ENCODE results near the gene MCUB. TPM values are rescaled to one million over a fixed set of nuclear protein-coding genes. Genes with fewer than 3 reads are reported as not detected.
"Not testable (repeated sequence)": the region's sequence is repeated elsewhere in the genome, so short reads cannot be mapped to it uniquely, and the experiment has no call there.

MCUB gene
- total RNA-seq, 1 donor from 2014 or later: 5.7 TPM

- Histone ChIP-seq H3K27me3 (ENCODE audit: control insufficient read depth in 3 of 3, insufficient read depth in 3 of 3, low read length in 3 of 3) (no peaks in the 10 kb centered on the region), H3K4me3 (ENCODE audit: low read length in 3 of 3) (no peak overlapping the region), H3K36me3 (ENCODE audit: control insufficient read depth in 3 of 3, insufficient read depth in 3 of 3, low read length in 3 of 3) (peaks cover 0 to 2% (median 0%) of the 10 kb centered on the region in 3 donors)
Observed at GRCh38 chr4:109672169-109672930, 112.3 kb downstream of the MCUB start.

GRCh38 chr4:109673303-109673702 lies 113.3 kb downstream of the MCUB start:
- no peak overlapping the region for H3K27ac ChIP-seq (ENCODE audit: low read depth, low read length)
- no peak overlapping the region for H3K4me3 ChIP-seq (ENCODE audit: low read length in 3 of 3)

More at GRCh38 chr4:109672169-109672930, 112.3 kb downstream of the MCUB start:
- Histone ChIP-seq H3K9me3 (ENCODE audit: control insufficient read depth in 3 of 3, low read length in 3 of 3) (no peaks in the 10 kb centered on the region), H3K9ac (ENCODE audit: low read depth in 1 of 3, low read length in 3 of 3) (no peak overlapping the region), H3K27ac (ENCODE audit: low read depth, low read length) (no peak overlapping the region), H3K4me1 (ENCODE audit: control insufficient read depth in 3 of 3, insufficient read depth in 3 of 3, low read length in 3 of 3) (no peaks in the 10 kb centered on the region)

GRCh38 chr4:109675181-109675580 lies 115.1 kb downstream of the MCUB start:
- Histone ChIP-seq H3K27me3 (ENCODE audit: control insufficient read depth in 3 of 3, insufficient read depth in 3 of 3, low read length in 3 of 3) (no peaks in the 10 kb centered on the region), H3K9me3 (ENCODE audit: control insufficient read depth in 3 of 3, low read length in 3 of 3) (no peaks in the 10 kb centered on the region), H3K9ac (ENCODE audit: low read depth in 1 of 3, low read length in 3 of 3) (no peak overlapping the region), H3K36me3 (ENCODE audit: control insufficient read depth in 3 of 3, insufficient read depth in 3 of 3, low read length in 3 of 3) (peaks cover 0 to 2% (median 0%) of the 10 kb centered on the region in 3 donors), H3K4me1 (ENCODE audit: control insufficient read depth in 3 of 3, insufficient read depth in 3 of 3, low read length in 3 of 3) (no peaks in the 10 kb centered on the region), H3K27ac (ENCODE audit: low read depth, low read length) (no peak overlapping the region), H3K4me3 (ENCODE audit: low read length in 3 of 3) (no peak overlapping the region)

More at GRCh38 chr4:109673303-109673702, 113.3 kb downstream of the MCUB start:
- peaks cover 0 to 2% (median 0%) of the 10 kb centered on the region in 3 donors for H3K36me3 ChIP-seq (ENCODE audit: control insufficient read depth in 3 of 3, insufficient read depth in 3 of 3, low read length in 3 of 3)
- H3K9ac ChIP-seq (ENCODE audit: low read depth in 1 of 3, low read length in 3 of 3): no peak overlapping the region
- no peaks in the 10 kb centered on the region for H3K27me3 ChIP-seq (ENCODE audit: control insufficient read depth in 3 of 3, insufficient read depth in 3 of 3, low read length in 3 of 3)
- H3K9me3 ChIP-seq (ENCODE audit: control insufficient read depth in 3 of 3, low read length in 3 of 3): no peaks in the 10 kb centered on the region
- H3K4me1 ChIP-seq (ENCODE audit: control insufficient read depth in 3 of 3, insufficient read depth in 3 of 3, low read length in 3 of 3): no peaks in the 10 kb centered on the region

- no peak overlapping the region for H3K4me3 ChIP-seq (ENCODE audit: low read length in 3 of 3)
Observed at GRCh38 chr4:109675843-109676242, 115.8 kb downstream of the MCUB start.

GRCh38 chr4:109676886-109677285 lies 116.8 kb downstream of the MCUB start:
- H3K27me3 ChIP-seq (ENCODE audit: control insufficient read depth in 3 of 3, insufficient read depth in 3 of 3, low read length in 3 of 3): no peaks in the 10 kb centered on the region
- no peak overlapping the region for H3K9ac ChIP-seq (ENCODE audit: low read depth in 1 of 3, low read length in 3 of 3)
- H3K36me3 ChIP-seq (ENCODE audit: control insufficient read depth in 3 of 3, insufficient read depth in 3 of 3, low read length in 3 of 3): no peaks in the 10 kb centered on the region
- H3K4me1 ChIP-seq (ENCODE audit: control insufficient read depth in 3 of 3, insufficient read depth in 3 of 3, low read length in 3 of 3): no peaks in the 10 kb centered on the region
- no peak overlapping the region for H3K27ac ChIP-seq (ENCODE audit: low read depth, low read length)
- H3K4me3 ChIP-seq (ENCODE audit: low read length in 3 of 3): no peak overlapping the region
- H3K9me3 ChIP-seq (ENCODE audit: control insufficient read depth in 3 of 3, low read length in 3 of 3): no peaks in the 10 kb centered on the region

More at GRCh38 chr4:109675843-109676242, 115.8 kb downstream of the MCUB start:
- Histone ChIP-seq H3K27me3 (ENCODE audit: control insufficient read depth in 3 of 3, insufficient read depth in 3 of 3, low read length in 3 of 3) (no peaks in the 10 kb centered on the region), H3K4me1 (ENCODE audit: control insufficient read depth in 3 of 3, insufficient read depth in 3 of 3, low read length in 3 of 3) (no peaks in the 10 kb centered on the region), H3K27ac (ENCODE audit: low read depth, low read length) (no peak overlapping the region), H3K9ac (ENCODE audit: low read depth in 1 of 3, low read length in 3 of 3) (no peak overlapping the region), H3K9me3 (ENCODE audit: control insufficient read depth in 3 of 3, low read length in 3 of 3) (no peaks in the 10 kb centered on the region), H3K36me3 (ENCODE audit: control insufficient read depth in 3 of 3, insufficient read depth in 3 of 3, low read length in 3 of 3) (no peaks in the 10 kb centered on the region)

GRCh38 chr4:109678472-109678871 lies 118.4 kb downstream of the MCUB start:
- H3K9me3 ChIP-seq (ENCODE audit: control insufficient read depth in 3 of 3, low read length in 3 of 3); H3K4me3 ChIP-seq (ENCODE audit: low read length in 3 of 3); H3K27me3 ChIP-seq (ENCODE audit: control insufficient read depth in 3 of 3, insufficient read depth in 3 of 3, low read length in 3 of 3); H3K27ac ChIP-seq (ENCODE audit: low read depth, low read length); H3K9ac ChIP-seq (ENCODE audit: low read depth in 1 of 3, low read length in 3 of 3); H3K4me1 ChIP-seq (ENCODE audit: control insufficient read depth in 3 of 3, insufficient read depth in 3 of 3, low read length in 3 of 3); H3K36me3 ChIP-seq (ENCODE audit: control insufficient read depth in 3 of 3, insufficient read depth in 3 of 3, low read length in 3 of 3): not testable (repeated sequence)

- not testable (repeated sequence) for H3K36me3 ChIP-seq (ENCODE audit: control insufficient read depth in 3 of 3, insufficient read depth in 3 of 3, low read length in 3 of 3); H3K4me1 ChIP-seq (ENCODE audit: control insufficient read depth in 3 of 3, insufficient read depth in 3 of 3, low read length in 3 of 3); H3K9me3 ChIP-seq (ENCODE audit: control insufficient read depth in 3 of 3, low read length in 3 of 3); H3K27ac ChIP-seq (ENCODE audit: low read depth, low read length); H3K27me3 ChIP-seq (ENCODE audit: control insufficient read depth in 3 of 3, insufficient read depth in 3 of 3, low read length in 3 of 3); H3K4me3 ChIP-seq (ENCODE audit: low read length in 3 of 3); H3K9ac ChIP-seq (ENCODE audit: low read depth in 1 of 3, low read length in 3 of 3)
Observed at GRCh38 chr4:109678925-109679324, 118.9 kb downstream of the MCUB start.

- Histone ChIP-seq H3K9ac (ENCODE audit: low read depth in 1 of 3, low read length in 3 of 3) (no peak overlapping the region), H3K27me3 (ENCODE audit: control insufficient read depth in 3 of 3, insufficient read depth in 3 of 3, low read length in 3 of 3) (no peaks in the 10 kb centered on the region), H3K27ac (ENCODE audit: low read depth, low read length) (no peak overlapping the region), H3K36me3 (ENCODE audit: control insufficient read depth in 3 of 3, insufficient read depth in 3 of 3, low read length in 3 of 3) (peaks cover 0 to 5% (median 4%) of the 10 kb centered on the region in 3 donors), H3K4me3 (ENCODE audit: low read length in 3 of 3) (no peak overlapping the region), H3K9me3 (ENCODE audit: control insufficient read depth in 3 of 3, low read length in 3 of 3) (no peaks in the 10 kb centered on the region), H3K4me1 (ENCODE audit: control insufficient read depth in 3 of 3, insufficient read depth in 3 of 3, low read length in 3 of 3) (no peaks in the 10 kb centered on the region)
Observed at GRCh38 chr4:109682875-109683274, 122.8 kb downstream of the MCUB start.

GRCh38 chr4:109683621-109684253 lies 123.7 kb downstream of the MCUB start:
- no peaks in the 10 kb centered on the region for H3K4me1 ChIP-seq (ENCODE audit: control insufficient read depth in 3 of 3, insufficient read depth in 3 of 3, low read length in 3 of 3)
- no peaks in the 10 kb centered on the region for H3K27me3 ChIP-seq (ENCODE audit: control insufficient read depth in 3 of 3, insufficient read depth in 3 of 3, low read length in 3 of 3)
- peaks cover 0 to 6% (median 5%) of the 10 kb centered on the region in 3 donors for H3K36me3 ChIP-seq (ENCODE audit: control insufficient read depth in 3 of 3, insufficient read depth in 3 of 3, low read length in 3 of 3)
- no peak overlapping the region for H3K4me3 ChIP-seq (ENCODE audit: low read length in 3 of 3)
- no peak overlapping the region for H3K9ac ChIP-seq (ENCODE audit: low read depth in 1 of 3, low read length in 3 of 3)
- H3K27ac ChIP-seq (ENCODE audit: low read depth, low read length): no peak overlapping the region
- H3K9me3 ChIP-seq (ENCODE audit: control insufficient read depth in 3 of 3, low read length in 3 of 3): no peaks in the 10 kb centered on the region

GRCh38 chr4:109684727-109685126 lies 124.7 kb downstream of the MCUB start:
- peaks cover 0 to 9% (median 6%) of the 10 kb centered on the region in 3 donors for H3K36me3 ChIP-seq (ENCODE audit: control insufficient read depth in 3 of 3, insufficient read depth in 3 of 3, low read length in 3 of 3)
- H3K4me3 ChIP-seq (ENCODE audit: low read length in 3 of 3): no peak overlapping the region
- H3K4me1 ChIP-seq (ENCODE audit: control insufficient read depth in 3 of 3, insufficient read depth in 3 of 3, low read length in 3 of 3): no peaks in the 10 kb centered on the region
- no peak overlapping the region for H3K27ac ChIP-seq (ENCODE audit: low read depth, low read length)
- no peak overlapping the region for H3K9ac ChIP-seq (ENCODE audit: low read depth in 1 of 3, low read length in 3 of 3)
- no peaks in the 10 kb centered on the region for H3K27me3 ChIP-seq (ENCODE audit: control insufficient read depth in 3 of 3, insufficient read depth in 3 of 3, low read length in 3 of 3)
- no peaks in the 10 kb centered on the region for H3K9me3 ChIP-seq (ENCODE audit: control insufficient read depth in 3 of 3, low read length in 3 of 3)
